HL-60 (cell line): ENCODE results near the gene KRT39.

Source experiments
- DNase-seq, 2 experiments: peaks; one replicate each; pipeline ENCODE4 v3.0.0-alpha.2; 2010 to 2020; ENCODE audit warnings: low read depth in 1 of 2, low spot score in 1 of 2
- H3K27ac ChIP-seq: fragments of 250-450 bp; sonication (Bioruptor Pico); replicated peaks from 2 replicates; pipeline ENCODE4 v1.5.1; 2020; ENCODE audit warnings: mild to moderate bottlenecking, moderate library complexity
- H3K27me3 ChIP-seq: fragments of 250-450 bp; sonication (Bioruptor Pico); 2 replicates; pipeline ENCODE4 v1.5.1; 2021; ENCODE audit warnings: mild to moderate bottlenecking, moderate library complexity; ENCODE audit not compliant: insufficient read depth, poor library complexity, severe bottlenecking
- H3K4me3 ChIP-seq: replicated peaks from 2 replicates; pipeline ENCODE4 v1.5.1; 2011; ENCODE audit warnings: mild to moderate bottlenecking, control low read depth, low read length; ENCODE audit not compliant: insufficient read depth
- GABPA ChIP-seq: IDR thresholded peaks from 2 replicates; pipeline ENCODE4 v1.6.1; 2012; ENCODE audit warnings: low read depth
- POLR2AphosphoS5 ChIP-seq: IDR thresholded peaks from 2 replicates; pipeline ENCODE4 v1.6.1; 2012; ENCODE audit warnings: low read depth
- SPI1 ChIP-seq: IDR thresholded peaks from 2 replicates; pipeline ENCODE4 v1.6.1; 2012; ENCODE audit warnings: low read depth, mild to moderate bottlenecking, borderline replicate concordance
- TF ChIP-seq, protein P1 (sequence below): IDR thresholded peaks from one replicate; pipeline ENCODE4 v1.5.1; 2011; ENCODE audit warnings: low read length, control low read depth, inconsistent platforms; ENCODE audit not compliant: insufficient read depth
- TF ChIP-seq, protein P2 (sequence below): IDR thresholded peaks from 2 replicates; pipeline ENCODE4 v1.6.1; 2012; ENCODE audit warnings: low read depth; ENCODE audit not compliant: insufficient replicate concordance

Gene KRT39

DNA sequence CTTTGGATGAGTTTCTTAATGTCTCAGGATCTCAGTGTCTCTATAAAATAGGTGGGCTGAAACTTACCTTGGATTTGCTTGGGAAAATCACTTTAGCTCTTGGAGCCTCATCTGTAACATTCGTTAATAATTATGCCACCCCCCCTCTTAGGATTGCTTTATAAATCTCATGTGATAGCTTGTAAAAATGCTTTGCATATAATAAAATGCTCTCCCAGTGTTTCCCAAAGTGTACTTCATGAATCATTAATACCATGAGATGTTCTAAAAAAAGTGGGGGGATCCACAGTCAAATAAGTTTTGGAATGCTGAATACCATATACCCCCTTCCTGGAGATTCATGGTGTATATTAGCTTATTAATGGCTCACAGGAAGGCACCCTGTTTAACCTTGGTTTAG is 5.2 kb downstream of the KRT39 start:
- no peak overlapping the region for H3K4me3 ChIP-seq
- no peaks in the 10 kb centered on the region for H3K27me3 ChIP-seq
- no peak overlapping the region for H3K27ac ChIP-seq
- TF ChIP-seq GABPA, result no peak
- TF ChIP-seq POLR2AphosphoS5, result no peak
- TF ChIP-seq, protein P1, sequence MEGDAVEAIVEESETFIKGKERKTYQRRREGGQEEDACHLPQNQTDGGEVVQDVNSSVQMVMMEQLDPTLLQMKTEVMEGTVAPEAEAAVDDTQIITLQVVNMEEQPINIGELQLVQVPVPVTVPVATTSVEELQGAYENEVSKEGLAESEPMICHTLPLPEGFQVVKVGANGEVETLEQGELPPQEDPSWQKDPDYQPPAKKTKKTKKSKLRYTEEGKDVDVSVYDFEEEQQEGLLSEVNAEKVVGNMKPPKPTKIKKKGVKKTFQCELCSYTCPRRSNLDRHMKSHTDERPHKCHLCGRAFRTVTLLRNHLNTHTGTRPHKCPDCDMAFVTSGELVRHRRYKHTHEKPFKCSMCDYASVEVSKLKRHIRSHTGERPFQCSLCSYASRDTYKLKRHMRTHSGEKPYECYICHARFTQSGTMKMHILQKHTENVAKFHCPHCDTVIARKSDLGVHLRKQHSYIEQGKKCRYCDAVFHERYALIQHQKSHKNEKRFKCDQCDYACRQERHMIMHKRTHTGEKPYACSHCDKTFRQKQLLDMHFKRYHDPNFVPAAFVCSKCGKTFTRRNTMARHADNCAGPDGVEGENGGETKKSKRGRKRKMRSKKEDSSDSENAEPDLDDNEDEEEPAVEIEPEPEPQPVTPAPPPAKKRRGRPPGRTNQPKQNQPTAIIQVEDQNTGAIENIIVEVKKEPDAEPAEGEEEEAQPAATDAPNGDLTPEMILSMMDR, result no peak
- TF ChIP-seq SPI1, result no peak
- TF ChIP-seq, protein P2, sequence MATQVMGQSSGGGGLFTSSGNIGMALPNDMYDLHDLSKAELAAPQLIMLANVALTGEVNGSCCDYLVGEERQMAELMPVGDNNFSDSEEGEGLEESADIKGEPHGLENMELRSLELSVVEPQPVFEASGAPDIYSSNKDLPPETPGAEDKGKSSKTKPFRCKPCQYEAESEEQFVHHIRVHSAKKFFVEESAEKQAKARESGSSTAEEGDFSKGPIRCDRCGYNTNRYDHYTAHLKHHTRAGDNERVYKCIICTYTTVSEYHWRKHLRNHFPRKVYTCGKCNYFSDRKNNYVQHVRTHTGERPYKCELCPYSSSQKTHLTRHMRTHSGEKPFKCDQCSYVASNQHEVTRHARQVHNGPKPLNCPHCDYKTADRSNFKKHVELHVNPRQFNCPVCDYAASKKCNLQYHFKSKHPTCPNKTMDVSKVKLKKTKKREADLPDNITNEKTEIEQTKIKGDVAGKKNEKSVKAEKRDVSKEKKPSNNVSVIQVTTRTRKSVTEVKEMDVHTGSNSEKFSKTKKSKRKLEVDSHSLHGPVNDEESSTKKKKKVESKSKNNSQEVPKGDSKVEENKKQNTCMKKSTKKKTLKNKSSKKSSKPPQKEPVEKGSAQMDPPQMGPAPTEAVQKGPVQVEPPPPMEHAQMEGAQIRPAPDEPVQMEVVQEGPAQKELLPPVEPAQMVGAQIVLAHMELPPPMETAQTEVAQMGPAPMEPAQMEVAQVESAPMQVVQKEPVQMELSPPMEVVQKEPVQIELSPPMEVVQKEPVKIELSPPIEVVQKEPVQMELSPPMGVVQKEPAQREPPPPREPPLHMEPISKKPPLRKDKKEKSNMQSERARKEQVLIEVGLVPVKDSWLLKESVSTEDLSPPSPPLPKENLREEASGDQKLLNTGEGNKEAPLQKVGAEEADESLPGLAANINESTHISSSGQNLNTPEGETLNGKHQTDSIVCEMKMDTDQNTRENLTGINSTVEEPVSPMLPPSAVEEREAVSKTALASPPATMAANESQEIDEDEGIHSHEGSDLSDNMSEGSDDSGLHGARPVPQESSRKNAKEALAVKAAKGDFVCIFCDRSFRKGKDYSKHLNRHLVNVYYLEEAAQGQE, result no peak
- no peak for DNase-seq

DNA sequence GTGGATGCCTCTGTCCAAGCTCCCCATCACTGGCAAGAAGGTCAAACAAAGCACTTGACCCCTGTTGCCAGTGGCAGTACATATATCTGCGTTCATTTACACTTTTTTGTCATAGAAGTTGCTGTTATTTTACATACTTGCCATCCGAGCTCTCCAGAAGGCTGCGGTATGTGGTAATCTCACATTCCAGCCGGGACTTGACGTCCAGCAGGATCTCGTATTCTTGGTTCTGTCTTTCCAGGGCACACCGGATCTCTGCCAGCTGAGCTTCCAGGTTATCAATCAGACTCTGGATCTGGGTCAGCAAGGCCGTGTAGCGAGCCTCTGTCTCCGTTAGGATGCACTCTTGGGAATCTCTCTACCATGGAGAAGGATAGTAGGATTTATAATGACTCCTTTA is 6.6 kb downstream of the KRT39 start:
- no peak overlapping the region for H3K4me3 ChIP-seq

DNA sequence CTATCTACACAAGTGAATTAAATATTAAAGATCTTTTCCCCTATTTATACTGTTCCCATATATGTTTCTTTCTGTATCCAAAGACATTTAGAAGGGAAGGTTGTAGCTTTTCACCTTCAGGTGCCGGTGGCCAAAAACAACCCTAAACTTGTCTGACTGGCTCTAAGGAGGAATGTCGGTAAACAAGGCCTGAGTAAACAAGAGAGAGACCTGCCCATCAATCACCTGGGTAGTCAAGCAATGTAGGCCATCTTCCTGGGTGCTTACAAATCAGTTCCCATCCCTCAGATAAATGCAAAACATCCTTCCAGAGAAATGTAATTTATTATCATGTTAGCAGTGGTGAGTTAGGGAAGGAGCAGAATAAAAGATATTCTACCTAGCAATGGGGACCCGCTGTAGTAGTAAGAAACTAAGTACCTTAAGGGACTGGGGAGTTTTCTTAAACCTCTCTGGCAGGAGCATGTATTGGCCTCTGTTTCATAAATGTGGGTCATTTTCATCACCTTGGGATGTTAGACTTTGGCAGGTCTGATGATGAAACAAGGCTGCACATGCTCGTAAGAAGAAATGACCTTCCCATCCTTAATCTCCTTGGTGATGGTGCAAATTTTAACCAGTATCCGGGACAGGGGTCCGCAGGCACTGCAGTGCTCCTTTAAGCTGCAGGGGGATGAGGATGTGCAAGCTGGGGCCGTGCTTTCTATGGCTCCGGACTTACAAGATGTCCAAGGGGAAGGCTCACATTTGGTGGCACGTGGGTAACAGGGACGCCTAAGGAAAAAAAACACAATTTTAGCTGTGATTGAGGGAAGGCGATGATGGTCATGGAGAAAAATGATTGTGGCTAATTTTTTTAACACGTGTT is 8.4 kb downstream of the KRT39 start:
- peaks cover 5% of the 10 kb centered on the region for H3K27me3 ChIP-seq
- H3K27ac ChIP-seq, result no peak overlapping the region
- TF ChIP-seq POLR2AphosphoS5 (no peak), SPI1 (no peak), GABPA (no peak)
- TF ChIP-seq, protein P2, result no peak
- TF ChIP-seq, protein P1, result no peak
- no peak overlapping the region for H3K4me3 ChIP-seq
- no peak for DNase-seq

More for the DNA sequence above, 6.6 kb downstream of the KRT39 start:
- Histone ChIP-seq H3K27ac (no peak overlapping the region), H3K27me3 (no peaks in the 10 kb centered on the region)
- TF ChIP-seq POLR2AphosphoS5 (no peak), GABPA (no peak)
- TF ChIP-seq, protein P2, result no peak
- no peak for DNase-seq
